PC-9 (cell line): ENCODE measurements around the gene C10orf105.

Experiments
- CTCF ChIP-seq: fragments of 200-600 bp; sonication (generic); conservative IDR thresholded peaks from 2 replicates; pipeline ENCODE4 v1.6.1; 2017; ENCODE audit warnings: mixed run types, antibody characterized with exemption, mild to moderate bottlenecking, moderate library complexity
- EZH2 ChIP-seq: fragments of 200-600 bp; sonication (generic); IDR thresholded peaks from 2 replicates; pipeline ENCODE4 v1.8.0; 2017; ENCODE audit warnings: antibody characterized with exemption, low read depth

- no peak for TF ChIP-seq CTCF
- TF ChIP-seq EZH2, result no peak
Observed at GRCh38 chr10:71694039-71694501, 25.5 kb downstream of the C10orf105 start.
